Measurements from ENCODE around the gene RPS18.

Gene RPS18

DNA sequence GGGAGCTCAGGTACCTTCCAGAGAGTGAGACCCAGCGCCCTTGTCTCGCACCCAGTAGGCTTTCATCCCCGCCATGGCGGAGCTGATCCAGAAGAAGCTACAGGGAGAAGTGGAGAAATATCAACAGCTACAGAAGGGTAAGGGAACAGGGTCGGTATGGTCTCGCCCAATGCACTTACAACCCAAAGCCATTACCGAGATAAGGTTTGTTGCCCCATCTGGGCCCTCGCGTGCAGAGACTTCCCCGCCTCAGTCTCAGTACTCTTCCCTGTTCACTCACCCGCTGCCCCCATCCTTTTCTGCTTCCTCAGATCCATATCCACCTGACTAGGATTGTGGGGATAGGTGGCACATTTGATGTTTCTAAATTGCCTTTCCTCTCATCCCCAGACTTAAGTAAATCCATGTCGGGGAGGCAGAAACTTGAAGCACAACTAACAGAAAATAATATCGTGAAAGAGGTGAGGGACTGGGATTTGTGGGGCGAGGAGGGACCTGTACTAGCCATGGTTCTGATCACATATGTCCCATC, 18.0 kb downstream of the RPS18 start:
- no peak for DNase-seq (ENCODE audit: low read depth)

DNA sequence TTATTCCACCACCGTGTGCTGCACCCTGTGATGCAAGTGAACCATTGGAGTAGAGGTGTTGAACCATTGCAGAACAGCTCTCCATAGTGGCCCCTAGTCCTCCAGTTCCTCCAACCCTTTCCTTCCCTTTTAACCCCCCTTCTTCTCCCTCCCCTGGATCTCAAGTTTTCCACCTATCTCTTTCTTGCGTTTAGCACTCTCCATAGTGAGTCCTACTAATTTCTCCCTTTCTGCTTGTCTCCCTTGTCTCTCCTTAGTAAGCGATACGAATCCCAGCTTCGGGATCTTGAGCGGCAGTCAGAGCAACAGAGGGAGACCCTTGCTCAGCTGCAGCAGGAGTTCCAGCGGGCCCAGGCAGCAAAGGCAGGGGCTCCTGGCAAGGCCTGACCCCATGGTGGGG, 18.6 kb downstream of the RPS18 start:
- no peak for DNase-seq (ENCODE audit: low read depth)

DNA sequence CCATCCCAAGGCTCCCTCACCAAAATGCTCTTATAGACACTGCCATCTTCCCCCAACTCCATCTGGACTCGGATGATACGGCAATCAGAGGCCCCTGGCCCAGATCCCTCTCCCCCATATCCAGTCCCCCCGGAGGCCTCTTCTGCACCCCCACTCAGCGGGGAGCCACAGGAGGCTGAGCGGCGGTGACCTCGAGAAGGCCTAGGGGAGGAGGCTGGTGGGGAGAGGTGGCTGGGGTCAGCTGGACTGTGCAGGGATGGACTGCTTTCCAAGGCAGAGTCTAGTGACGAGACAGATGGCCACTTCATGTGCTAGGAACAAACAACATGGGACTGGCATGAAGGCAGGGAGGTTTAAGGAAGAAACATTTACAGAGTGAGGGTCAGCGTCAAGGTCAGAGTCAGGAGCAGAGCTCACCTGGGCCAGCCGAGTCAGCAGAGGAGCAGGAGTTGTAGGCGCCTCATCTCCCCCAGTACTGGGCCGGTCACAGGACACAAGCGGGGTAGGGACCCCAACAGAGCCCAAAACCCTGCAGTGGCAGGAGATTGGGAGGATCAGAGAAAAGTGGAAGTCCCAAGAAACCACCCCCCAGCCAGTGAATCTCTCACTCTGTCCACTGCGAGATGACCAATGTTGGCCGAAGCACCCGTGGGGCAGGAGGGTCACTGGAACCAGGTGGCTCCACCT, 21.3 kb downstream of the RPS18 start:
- DNase-seq (ENCODE audit: low read depth): no peak

DNA sequence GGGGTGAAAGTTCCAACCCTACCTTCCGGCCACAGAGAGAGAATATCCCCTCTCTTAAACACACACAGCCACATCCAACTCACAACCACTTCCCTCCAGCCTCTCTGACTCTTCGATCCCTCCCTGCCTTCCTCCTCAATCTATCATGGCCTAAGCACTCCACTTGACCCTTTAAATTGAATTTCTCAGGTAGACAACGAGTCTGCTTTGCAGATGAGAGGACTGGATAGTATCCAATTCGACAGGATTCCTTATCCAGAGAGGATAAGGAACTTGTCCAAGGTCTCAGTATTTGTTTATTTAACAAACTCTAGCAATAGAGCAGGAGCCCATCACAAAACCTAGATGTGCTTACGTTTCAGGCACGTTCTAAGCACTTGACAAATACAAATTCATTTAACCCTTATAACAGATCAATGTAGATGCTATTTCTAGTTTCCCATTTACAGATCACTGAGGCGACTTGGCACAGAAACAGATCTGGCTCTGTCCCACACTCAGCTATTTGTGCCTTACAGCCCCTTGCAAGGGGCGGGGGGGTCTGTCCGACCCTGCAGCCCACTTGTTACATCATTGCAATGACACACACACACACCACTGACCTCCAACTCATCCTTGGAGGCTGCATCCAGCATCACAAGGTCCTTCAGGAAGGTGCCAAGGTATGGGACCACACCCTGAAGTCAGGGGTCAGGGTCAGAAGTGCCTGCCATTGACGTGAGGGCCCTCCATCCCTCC, 22.4 kb downstream of the RPS18 start:
- DNase-seq (ENCODE audit: low read depth): no peak

DNA sequence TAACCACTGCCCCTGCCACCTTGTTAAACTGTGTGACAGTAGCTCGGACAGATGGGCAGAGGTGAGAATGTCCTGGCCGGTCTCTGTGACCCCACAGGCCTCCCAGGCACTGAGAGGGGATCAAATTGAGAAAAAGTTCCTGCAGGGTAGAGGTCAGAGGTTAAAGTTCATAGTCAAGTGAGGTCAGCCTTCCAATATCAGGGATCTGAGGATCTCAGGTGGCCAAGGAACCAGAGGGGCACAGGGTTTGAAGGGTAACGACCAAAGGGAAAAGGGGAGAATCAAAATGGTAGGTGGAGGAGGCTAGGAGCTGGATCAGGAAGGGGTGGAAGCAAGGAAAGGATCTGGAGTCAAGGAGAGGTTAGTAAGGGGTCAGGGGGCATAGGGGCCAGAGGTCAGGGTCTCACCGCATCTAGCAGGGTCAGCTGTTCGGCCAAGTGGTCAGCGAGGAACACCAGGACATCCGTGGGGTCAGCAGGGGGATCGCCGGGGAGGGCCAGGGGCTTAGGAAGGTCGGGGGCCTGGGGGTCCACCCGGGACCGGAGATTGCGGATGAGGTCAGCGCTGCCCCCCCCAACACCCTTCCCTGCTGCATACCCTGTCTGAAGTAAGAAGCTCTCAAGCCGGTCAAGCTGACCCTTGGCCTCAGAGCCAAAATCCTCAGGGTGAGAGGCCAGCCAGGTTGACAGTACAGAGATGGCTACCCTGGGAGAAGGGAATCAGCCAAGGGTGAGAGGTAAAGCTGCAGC, 23.9 kb downstream of the RPS18 start:
- no peak for DNase-seq (ENCODE audit: low read depth)

DNA sequence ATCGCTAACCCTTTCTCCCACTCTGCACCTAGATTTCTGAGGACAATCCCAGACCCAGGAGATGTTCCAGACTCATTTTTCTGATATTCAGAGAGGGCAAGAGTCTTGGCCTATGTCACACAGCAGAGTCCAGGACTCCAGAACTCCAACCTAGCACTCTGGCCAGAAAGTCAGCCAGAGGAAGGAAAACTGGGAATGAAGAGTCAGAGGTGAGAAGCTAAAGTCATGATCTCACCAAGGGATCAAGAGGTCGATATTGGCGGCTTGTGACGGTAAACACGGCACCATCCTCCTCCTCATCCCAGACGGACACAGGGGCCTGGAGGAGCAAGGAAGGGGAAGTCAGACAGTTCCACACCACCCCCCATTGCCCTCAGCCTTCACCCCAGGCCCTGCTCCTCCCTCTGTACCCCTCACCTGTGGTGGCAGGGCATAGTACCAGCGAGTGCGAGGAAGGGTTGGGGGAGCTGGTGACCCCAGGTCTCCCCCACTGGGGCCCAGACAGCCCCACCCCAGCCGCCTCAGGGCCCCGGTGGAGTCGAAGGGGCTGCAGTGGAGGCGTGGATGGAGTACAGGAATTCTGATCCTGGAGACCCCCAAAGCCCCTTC, 25.0 kb downstream of the RPS18 start:
- DNase-seq (ENCODE audit: low read depth): no peak

DNA sequence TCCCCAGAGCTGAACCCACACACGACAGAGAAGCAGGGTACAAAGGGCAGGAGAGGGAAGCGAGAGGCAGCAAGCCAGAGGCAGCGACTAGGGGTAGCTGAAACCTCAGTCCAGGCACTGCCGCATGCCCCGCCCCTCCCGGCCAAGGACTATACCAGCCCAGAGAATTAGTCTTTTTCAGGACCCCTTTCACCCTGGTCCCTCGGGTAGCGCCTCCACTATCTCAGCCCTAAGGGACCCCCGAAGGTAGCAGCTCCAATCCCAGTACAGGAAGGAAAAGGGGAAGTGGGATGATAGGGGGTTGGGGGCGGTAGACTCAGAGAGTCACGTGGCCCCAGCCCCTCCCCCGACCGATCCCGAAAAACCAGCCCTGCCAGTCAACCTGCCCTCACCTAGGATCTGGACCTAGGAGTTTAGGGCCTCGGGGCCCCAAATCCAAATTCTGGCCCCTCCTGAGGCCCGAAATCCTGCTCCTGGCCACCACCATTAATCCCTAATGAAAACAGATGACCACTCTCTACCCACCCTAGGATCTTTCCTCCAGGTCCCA, 25.6 kb downstream of the RPS18 start:
- no peak for DNase-seq (ENCODE audit: low read depth)

DNA sequence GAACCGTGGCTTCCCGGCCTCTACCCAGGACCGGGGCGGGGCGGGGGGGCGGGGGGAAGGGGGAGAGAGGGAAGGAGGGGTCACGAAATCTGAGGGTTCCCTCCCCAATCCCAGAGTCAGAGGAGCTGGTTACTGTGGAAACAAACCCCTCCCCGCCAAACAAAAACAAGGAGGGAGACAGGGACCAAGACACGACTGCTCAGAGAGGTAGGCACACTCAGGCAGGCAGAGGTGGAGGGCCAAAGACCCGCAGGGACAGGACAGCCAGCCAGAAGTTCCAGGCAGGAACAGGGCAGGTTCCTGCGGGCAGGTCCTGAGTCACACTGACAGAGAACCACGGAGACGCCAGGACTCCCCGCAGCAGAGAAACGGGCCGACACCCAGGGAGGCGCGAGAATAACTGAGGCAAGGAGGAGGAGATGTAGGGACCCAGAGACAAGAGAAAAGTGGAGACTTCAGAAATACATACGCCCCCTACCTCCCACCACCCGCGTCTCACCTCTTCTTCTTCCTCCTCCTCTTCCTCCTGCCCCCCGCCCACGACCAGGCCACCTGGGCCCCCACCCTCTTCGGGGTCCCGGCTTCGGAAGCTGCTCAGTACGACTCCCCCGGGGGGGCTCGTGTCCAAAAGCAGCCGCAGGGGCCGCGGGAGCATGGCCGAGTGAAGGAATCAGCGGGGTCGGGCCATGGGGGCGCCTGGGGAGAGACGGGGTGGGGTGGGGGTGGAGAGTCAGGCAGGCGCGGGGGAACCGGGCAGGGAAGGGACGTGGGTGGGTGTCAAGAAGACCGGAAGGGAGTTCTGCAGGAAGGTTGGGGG, 26.3 kb downstream of the RPS18 start:
- DNase-seq (ENCODE audit: low read depth): peak; percentile 28

DNA sequence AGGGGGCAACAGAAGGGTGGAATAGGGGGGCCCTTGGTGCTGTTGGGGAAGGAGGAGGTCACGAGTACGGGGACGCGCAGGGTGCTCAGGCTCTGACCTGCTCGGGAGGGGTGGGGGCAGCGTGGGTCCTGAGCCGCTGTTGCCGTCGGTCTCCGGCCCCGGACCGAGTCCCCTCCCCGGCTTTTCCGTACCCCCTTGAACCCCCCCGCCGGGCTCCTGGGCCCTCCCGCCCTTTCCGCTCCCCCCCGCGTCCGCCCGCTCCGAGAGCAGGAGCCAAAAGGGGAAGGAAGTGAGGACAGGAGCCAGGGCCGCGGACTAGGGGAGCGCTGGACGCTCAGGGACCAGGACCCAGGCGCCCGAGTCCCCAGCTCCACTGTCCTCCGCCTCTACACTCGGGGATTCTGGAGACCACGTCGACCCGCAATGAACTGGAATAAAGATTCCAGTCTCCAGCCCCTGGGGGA, 26.9 kb downstream of the RPS18 start, which contains the start of gene RGL2:
TSS of gene RGL2 (minus strand) at position 170 of the 464 bp plus-strand sequence. CDS start 332 bp downstream, outside the sequence.
- DNase-seq (ENCODE audit: low read depth): peak; percentile 53

DNA sequence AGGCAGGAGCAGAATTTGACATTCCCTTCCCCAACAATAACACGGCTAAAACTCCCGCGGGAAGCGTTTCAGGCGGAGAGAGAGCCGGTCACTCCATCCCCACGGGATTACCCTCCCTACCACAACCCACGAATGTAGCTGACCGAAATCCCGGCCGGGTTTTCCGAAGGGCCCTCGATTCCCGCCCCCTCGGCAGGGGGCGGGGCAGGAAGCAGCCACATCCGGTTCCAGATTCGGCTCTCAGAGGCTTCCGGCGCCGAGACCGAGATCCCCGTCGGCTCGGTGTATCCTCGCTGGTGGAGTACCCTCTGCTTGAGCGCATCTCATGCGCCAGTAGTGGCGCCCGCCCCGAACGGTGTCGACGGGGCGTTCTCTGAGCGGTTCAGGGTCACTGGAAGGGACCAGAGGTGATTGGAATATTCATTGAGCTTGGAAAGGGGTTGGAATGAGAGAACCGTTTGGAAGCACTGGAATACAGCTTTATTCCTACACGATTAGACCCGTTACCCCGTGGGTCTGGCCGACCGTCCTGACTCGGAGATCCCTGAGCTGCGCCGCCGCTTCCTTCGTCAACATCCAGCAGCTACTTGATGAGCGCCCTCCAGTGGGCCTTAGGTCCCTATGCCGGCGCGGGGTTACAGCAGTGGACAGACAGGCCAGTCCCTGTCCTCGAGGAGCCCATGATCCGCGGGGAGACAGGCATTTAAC, 27.5 kb downstream of the RPS18 start:
- peak; percentile 94 for DNase-seq (ENCODE audit: low read depth)

DNA sequence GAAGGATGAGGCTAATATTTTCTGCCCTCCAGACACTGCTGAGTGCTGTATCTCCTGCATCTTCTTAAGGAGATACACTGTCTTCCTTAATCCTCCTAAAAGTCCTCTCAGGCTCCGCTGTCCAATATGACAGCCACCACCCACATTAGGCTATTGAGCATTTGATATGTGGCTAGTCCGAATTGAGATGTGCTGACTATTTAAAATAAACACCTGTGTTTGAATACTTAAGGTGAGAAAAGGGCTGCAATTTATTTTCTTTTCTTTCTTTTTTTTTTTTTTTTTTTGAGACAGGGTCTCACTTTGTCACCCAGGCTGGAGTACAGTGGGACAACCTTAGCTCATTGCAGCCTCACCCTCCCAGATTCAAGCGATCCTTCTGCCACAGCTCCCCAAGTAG, 30.0 kb downstream of the RPS18 start:
- no peak for DNase-seq (ENCODE audit: low read depth)

DNA sequence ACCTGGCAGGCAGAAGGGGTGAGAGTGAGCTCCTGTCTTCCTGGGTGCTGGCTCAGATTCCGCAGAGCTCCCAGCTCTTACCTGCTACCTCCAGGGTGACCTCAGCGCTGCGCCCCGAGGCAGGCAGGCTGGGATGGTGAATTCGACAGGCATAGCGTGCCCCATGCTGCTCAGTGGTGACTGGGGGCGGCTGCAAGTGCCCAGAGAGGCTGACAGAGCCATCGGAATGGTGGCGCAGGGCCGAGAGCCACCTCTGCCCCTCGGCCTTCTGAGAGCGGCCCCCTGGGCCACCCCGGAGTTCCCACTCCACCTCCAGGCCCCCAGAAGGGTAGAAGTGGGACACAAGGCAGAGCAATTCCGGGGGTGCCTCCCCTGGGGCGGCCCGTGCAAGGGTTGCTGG, 32.3 kb downstream of the RPS18 start:
- no peak for DNase-seq (ENCODE audit: low read depth)

DNA sequence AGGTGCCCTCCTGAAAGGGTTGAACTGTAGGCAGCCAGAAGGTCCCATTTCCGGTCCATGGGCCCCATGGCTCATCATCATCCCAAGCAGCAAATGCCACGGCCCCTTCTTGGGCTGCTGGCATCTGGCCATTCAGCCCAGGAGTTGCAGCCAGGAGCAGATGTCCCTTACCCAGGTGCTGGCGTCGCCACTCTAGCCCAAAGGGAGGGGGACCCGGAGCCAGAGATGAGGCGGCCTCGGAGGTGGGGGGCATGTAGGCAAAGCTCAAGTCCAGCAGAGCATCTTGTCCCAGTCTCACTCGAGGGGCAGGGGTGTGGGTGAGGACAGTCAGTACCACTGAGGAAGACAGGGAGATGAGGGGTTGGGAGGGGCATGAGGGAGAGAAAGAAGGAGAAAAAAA, 33.2 kb downstream of the RPS18 start:
- no peak for DNase-seq (ENCODE audit: low read depth)

DNA sequence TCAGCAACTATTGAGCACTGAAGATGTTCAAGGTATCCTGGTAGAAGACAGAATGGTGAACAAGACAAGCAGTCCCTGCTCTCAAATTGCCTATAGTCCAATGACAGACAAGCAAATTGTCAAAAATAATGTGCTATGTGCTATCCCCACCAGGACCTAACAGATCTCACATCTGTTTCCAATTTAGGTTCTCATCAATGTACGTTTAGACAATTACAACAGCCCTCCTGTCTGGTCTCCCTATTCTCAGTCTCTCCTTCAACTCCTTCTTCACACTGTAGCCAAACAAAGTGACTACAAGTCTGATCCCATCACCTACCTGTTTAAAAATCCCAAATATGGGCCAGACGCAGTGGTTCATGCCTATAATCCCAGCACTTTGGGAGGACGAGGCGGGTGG, 34.5 kb downstream of the RPS18 start:
- DNase-seq (ENCODE audit: low read depth): no peak

DNA sequence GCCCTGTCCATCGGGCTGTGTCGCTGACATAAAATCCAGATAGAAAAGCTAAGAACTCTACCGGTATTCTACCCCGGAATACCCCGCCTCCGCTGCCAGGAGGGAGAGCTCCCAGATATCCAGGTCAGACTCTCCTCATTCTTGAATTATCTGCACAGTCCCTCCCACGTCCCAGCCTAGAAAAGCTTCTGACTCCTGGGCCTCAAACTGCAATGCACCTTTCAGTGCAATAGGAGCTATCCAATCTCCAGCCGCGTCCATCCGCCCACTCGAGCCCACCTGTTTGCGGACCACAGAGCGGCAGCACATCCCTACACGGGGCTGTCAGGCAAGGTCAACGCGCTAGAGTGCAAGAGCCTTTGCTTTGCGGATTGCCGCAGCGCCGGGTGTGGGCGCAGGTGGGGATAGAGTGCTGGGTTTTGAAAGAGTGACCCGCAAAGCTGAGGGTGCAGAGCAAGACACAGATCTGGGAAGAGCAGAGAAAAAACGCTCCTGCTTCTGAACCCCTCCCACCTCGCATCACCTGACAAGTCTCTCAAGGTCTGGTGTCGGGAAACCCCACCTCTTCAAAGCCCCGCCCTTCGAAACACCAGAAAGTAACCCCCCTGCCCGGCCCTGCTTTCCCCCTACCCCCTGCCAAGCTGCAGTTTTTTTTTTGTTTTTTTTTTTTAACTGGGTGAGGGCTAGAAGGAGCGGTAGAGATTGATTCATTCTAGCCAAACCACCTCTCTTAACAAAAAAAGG, 40.7 kb downstream of the RPS18 start:
- peak; percentile 73 for DNase-seq (ENCODE audit: low read depth)

DNA sequence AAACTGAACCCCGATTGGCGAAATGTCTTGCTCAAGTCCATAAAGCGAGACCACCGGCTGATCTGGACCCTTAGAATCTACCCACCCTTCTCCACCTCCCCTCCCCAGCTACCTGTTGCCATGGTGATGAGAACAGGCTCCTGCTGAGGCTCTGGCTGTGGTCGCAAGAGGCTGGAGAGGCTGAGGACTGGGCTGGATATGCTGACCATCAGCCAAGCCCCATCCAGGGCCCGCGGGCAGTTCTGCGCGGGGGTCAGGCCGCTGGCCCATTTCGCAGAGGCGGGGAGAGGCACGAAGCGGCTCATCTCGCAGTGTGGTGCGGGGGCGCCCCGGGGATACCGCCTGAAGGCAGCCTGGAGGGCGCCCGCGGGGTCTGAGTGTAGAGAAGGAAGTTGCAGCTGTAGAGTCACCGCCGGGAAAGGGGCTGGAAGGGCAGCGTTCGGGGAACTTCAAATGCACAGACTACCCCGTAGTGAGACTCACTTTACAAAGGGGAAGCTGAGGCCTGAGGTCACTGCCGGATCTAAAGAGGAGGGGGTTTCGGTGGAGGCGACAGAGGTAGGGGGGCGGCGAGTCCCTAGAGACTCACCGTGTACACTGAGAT, 41.3 kb downstream of the RPS18 start:
- no peak for DNase-seq (ENCODE audit: low read depth)

DNA sequence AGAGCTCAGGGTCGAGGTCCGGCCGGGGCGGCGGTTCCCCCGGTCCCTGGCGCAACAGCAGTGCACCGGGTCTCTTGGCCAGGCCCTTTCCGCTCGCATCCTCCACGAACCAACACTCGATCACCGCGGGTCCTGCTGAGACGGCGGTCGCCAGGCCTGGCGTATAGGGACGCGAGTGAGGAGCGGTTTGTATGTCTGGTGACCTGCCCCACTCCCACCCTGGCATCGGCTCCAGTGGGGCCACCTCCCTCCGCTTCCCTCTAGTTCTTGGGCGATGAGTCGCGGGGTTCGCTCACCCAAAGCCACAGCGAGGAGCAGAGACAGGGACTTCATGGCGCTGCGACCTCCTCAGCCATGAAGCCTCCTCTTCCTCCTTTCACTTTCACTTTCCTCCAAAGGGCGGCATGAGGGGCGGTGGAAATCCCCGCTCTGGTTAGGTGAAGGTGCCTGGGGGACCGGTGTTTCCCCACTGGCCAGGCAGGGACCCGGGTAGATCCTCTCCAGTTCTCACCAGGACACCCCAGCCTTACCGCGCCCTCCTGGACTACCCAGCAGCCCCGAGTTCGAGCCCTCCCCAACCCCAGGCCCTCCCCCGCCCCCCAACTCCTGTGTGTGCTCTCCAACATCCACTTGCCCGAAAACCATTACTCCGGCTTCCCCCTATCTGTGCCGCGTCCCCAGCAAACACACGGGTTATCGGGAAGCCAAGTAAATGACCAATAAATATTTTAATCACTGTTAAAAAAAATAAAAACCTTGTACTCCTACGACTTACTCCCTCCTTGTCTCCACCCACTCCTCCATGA, 42.0 kb downstream of the RPS18 start, which contains the start of gene TAPBP:
TSS of gene TAPBP (minus strand) at position 370 of the 806 bp plus-strand sequence. CDS start at position 333, 37 bp downstream.
- DNase-seq (ENCODE audit: low read depth): peak; percentile 71

DNA sequence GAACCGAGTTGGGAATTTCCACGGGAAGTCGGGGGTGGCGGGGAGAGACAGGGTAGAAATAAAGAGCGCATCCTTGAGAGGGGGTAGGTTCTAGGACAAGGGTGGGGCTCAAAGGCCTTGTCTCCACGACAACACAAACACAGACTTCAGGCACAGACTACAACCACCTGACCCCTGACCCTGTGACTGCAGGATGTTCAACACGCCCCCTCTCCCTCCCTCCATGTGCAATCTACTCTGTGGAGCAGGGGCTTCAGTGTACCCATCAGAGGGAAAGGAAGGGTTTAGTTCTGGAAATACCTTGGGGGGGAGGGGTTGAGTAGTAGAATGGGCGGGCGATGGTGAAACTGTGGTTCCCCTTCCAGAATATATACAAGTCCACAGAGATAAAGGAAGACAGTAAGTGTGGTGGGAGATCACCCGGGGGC, 42.7 kb downstream of the RPS18 start:
- peak; percentile 44 for DNase-seq (ENCODE audit: low read depth)

Measured in activated T-cell treated with anti-CD3 and anti-CD28 coated beads for 1 hour (primary cell).